GM12878 (cell line): ENCODE data around the gene DENND1B. TPM values are rescaled to one million over a fixed set of nuclear protein-coding genes. Genes with fewer than 3 reads are reported as not detected.

Experiments used
- ATAC-seq: fragments of 200-7000 bp; cut with Tn5 transposase; 3 replicates; pipeline ENCODE4 v1.9.1; 2020; ENCODE audit warnings: mild to moderate bottlenecking, moderate library complexity
- BruUV-seq: library from RNA; stranded (reverse); fragments of 400-500 nt; replicated peaks from 2 replicates; lab custom pipeline; 2021; lab: Mats Ljungman, UMichigan
- CTCF ChIA-PET: fragments of 300-600 bp; sonication (Branson Sonifier 250); formaldehyde crosslinking; extraction: SDS; loops from one replicate; lab custom pipeline; 2021; ENCODE audit warnings: inconsistent platforms; lab: Yijun Ruan, JAX
- POLR2A ChIA-PET: fragments of 350-600 bp; formaldehyde crosslinking; extraction: SDS; loops from one replicate; lab custom pipeline; 2021; ENCODE audit warnings: inconsistent platforms; lab: Charles Lee
- RAD21 ChIA-PET: fragments of 300-600 bp; sonication (Branson Sonifier 250); formaldehyde crosslinking; loops from one replicate; lab custom pipeline; 2023; ENCODE audit warnings: antibody characterized with exemption; ENCODE audit not compliant: unreplicated experiment; lab: Charles Lee
- SMC1A ChIA-PET: fragments of 300-600 bp; sonication (Branson Sonifier 250); formaldehyde crosslinking; loops from one replicate; lab custom pipeline; 2023; ENCODE audit not compliant: unreplicated experiment, uncharacterized antibody; lab: Charles Lee
- DNase-seq: peaks from one replicate; pipeline ENCODE4 v3.0.0-alpha.2; 2011; ENCODE audit warnings: low read depth, low spot score
- FAIRE-seq: peaks from 3 replicates; lab custom pipeline; 2011; peaks lifted over from hg19 to GRCh38; lab: Jason Lieb, UNC
- H2AFZ ChIP-seq: 2 replicates; pipeline ENCODE4 v1.6.0; 2011; ENCODE audit warnings: low read depth, low read length, control low read depth; ENCODE audit not compliant: control insufficient read depth
- H3K27ac ChIP-seq: 2 replicates; pipeline ENCODE4 v1.5.1; 2011; ENCODE audit warnings: control low read depth; ENCODE audit not compliant: control insufficient read depth, insufficient read depth
- H3K27me3 ChIP-seq, 2 experiments: replicated peaks in 1 of 2; 2 replicates each; pipeline versions ENCODE4 v1.6.0 to v1.6.1; 2011; ENCODE audit warnings: low read length in 1 of 2; ENCODE audit not compliant: control insufficient read depth in 2 of 2, insufficient read depth in 2 of 2
- H3K36me3 ChIP-seq, 2 experiments: 2 replicates each; pipeline ENCODE4 v1.5.1; 2011; ENCODE audit warnings: low read length in 1 of 2; ENCODE audit not compliant: control insufficient read depth in 2 of 2, insufficient read depth in 2 of 2
- H3K4me1 ChIP-seq: 2 replicates; pipeline ENCODE4 v1.6.1; 2011; ENCODE audit warnings: mild to moderate bottlenecking, low read length, moderate library complexity, mixed read lengths; ENCODE audit not compliant: control insufficient read depth, insufficient read depth
- H3K4me2 ChIP-seq: 2 replicates; pipeline ENCODE4 v1.6.0; 2011; ENCODE audit warnings: control low read depth; ENCODE audit not compliant: control insufficient read depth, insufficient read depth
- H3K4me3 ChIP-seq: fragments of 200-600 bp; sonication (generic); 2 replicates; pipeline ENCODE4 v1.5.1; 2016
- H3K79me2 ChIP-seq: 2 replicates; pipeline ENCODE4 v1.6.0; 2011; ENCODE audit warnings: low read length; ENCODE audit not compliant: control insufficient read depth, insufficient read depth
- H3K9ac ChIP-seq: 2 replicates; pipeline ENCODE4 v1.8.0; 2011; ENCODE audit warnings: low read length, control low read depth, mixed read lengths; ENCODE audit not compliant: control insufficient read depth, insufficient read depth
- H3K9me3 ChIP-seq: replicated peaks from 3 replicates; pipeline ENCODE4 v1.5.1; 2011; ENCODE audit warnings: mild to moderate bottlenecking, low read length; ENCODE audit not compliant: control insufficient read depth, insufficient read depth
- H4K20me1 ChIP-seq: 2 replicates; pipeline ENCODE4 v1.6.0; 2011; ENCODE audit not compliant: control insufficient read depth, insufficient read depth
- ATF7 ChIP-seq: fragments of 450-650 bp; IDR thresholded peaks from 2 replicates; pipeline ENCODE4 v1.6.1; 2016; ENCODE audit warnings: low read depth, mild to moderate bottlenecking
- BMI1 ChIP-seq: fragments of 450-650 bp; IDR thresholded peaks from 2 replicates; pipeline ENCODE4 v1.6.1; 2016; ENCODE audit warnings: mild to moderate bottlenecking, moderate library complexity, borderline replicate concordance
- DPF2 ChIP-seq: fragments of 450-650 bp; IDR thresholded peaks from 2 replicates; pipeline ENCODE4 v1.6.1; 2017; ENCODE audit warnings: mild to moderate bottlenecking
- LARP7 ChIP-seq: fragments of 450-650 bp; IDR thresholded peaks from 2 replicates; pipeline ENCODE4 v1.6.1; 2017; ENCODE audit warnings: mild to moderate bottlenecking
- POLR2A ChIP-seq: IDR thresholded peaks from 2 replicates; pipeline ENCODE4 v1.6.1; 2011; ENCODE audit warnings: low read depth, mild to moderate bottlenecking, low read length
- RB1 ChIP-seq: fragments of 450-650 bp; formaldehyde crosslinking; IDR thresholded peaks from 2 replicates; pipeline ENCODE4 v1.6.1; 2017; ENCODE audit warnings: mild to moderate bottlenecking, borderline replicate concordance
- RUNX3 ChIP-seq: IDR thresholded peaks from 2 replicates; pipeline ENCODE4 v1.6.1; 2012; ENCODE audit warnings: low read length, inconsistent platforms
- SMARCA5 ChIP-seq: fragments of 450-650 bp; IDR thresholded peaks from 2 replicates; pipeline ENCODE4 v1.6.1; 2017; ENCODE audit warnings: mild to moderate bottlenecking
- SP1 ChIP-seq: IDR thresholded peaks from one replicate; pipeline ENCODE4 v1.6.1; 2011; ENCODE audit warnings: low read depth, low read length
- WGBS: methylation state at CpG from one replicate; pipeline ENCODE4 v1.1.6; 2016; ENCODE audit warnings: low lambda C conversion rate; ENCODE audit not compliant: insufficient replicate concordance, insufficient coverage; ENCODE audit errors: missing lambda C conversion rate; 5-methylcytosine and 5-hydroxymethylcytosine counted together
- in situ Hi-C: fragments of 300-500 bp; cut with MboI; formaldehyde crosslinking; loops from 9 replicates; pipeline ENCODE4 v1.14.3; 2018; ENCODE audit warnings: mixed read lengths
- intact Hi-C: fragments of 100-400 bp; cut with micrococcal nuclease; formaldehyde crosslinking; loops from one replicate; pipeline ENCODE4 v1.14.2; 2022; ENCODE audit not compliant: unreplicated experiment
- polyA plus RNA-seq, 11 experiments: library from polyadenylated mRNA; depleted of rRNA in 4 of 11; unstranded in 6 of 11; stranded (reverse) in 5 of 11; fragments of >200 nt; fragmentation: Nextera tagmentation in 4 of 11; fragmentation: Illumina TruSeq in 1 of 11; extraction: Ambion mirVana in 4 of 11; extraction: Trizol in 1 of 11; gene quantifications; 1 replicate in 1 of 11; 2 replicates in 10 of 11; pipeline versions ENCODE4 v1.2.1 to v1.2.3, GENCODE V29; 2011 to 2016; ENCODE audit warnings: inconsistent platforms in 2 of 11, missing spikeins in 2 of 11, low read depth in 1 of 11
- total RNA-seq, 4 experiments: library from RNA; depleted of rRNA in 3 of 4; stranded (reverse); fragments of >200 nt in 3 of 4; fragmentation: Illumina TruSeq in 1 of 4; extraction: Trizol in 1 of 4; gene quantifications; 2 replicates each; pipeline versions ENCODE4 v1.2.1 to v1.2.3, GENCODE V29; 2013 to 2021
- TF ChIP-seq, protein P1 (sequence below): fragments of 450-650 bp; IDR thresholded peaks from 2 replicates; pipeline ENCODE4 v1.6.1; 2017; ENCODE audit warnings: low read depth, mild to moderate bottlenecking, moderate library complexity
- TF ChIP-seq, protein P2 (sequence below): fragments of 450-650 bp; formaldehyde crosslinking; IDR thresholded peaks from 2 replicates; pipeline ENCODE4 v1.4.0; 2020; ENCODE audit warnings: mild to moderate bottlenecking, moderate library complexity

DENND1B gene
- total and polyA plus RNA-seq, 10 of the 15 experiments (the other 5 are each of a cell fraction or from before 2014, with no cell fraction given) = 1.7 to 10.7 (median 8.0) TPM

DNA sequence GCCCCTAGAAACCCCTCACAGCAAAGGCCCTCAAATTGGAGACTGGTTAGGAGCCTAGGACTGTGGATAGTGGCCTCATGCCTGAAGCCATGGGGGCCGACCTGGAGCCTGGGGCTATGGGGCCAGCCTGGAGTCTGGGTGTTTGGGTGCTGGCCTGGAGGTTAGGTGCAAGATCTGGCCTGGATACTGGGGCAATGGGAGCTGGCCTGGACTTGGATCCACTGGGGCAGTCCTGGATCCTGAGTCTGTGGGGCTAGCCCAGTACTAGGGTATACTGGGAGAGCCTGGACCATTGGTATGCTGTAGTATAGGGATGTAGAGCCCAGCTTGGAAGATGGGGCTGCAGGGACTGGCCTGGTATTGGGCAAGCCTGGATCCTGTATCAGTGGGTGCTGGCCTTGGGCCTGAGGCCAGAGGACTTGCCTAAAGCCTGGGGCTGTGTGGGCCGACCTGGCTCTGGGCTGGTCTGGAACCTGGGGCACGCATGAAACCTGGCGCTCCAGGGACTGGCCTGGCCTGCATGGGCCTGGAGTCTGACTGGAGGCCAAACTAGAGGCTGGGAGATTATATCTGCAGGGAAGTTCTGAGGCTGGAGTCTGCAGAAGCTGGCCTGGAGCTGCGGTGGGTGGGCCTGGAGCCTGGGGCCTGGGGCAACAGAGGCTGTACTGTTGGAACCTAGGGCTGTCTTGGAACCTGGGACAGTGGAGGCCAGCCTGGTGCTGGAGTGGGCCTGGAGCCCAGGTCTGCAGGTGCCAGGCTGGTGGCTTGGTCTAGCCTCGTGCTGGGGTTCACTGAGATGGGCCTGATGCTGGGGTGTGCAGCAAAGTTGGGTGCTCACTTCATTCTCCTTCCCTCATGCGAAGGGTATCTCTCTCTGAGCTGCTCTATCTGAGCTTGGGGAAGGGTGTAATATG lies 12.6 kb upstream of the DENND1B start:
- H3K4me2 ChIP-seq = no peak overlapping the region
- SMC1A ChIA-PET = no interaction called here
- CTCF ChIA-PET = no interaction called here
- in situ Hi-C loops (no loop called here), intact Hi-C loops (no loop called here)
- WGBS = 50% methylated on average over 7 of the region's 7 CpGs
- H3K79me2 ChIP-seq = no peaks in the 10 kb centered on the region
- H3K9ac ChIP-seq = no peak overlapping the region
- POLR2A ChIA-PET = no interaction called here
- H3K4me3 ChIP-seq = no peak overlapping the region
- RAD21 ChIA-PET = no interaction called here
- ATAC-seq = no peak
- H3K4me1 ChIP-seq = no peaks in the 10 kb centered on the region
- no TSS peak for BruUV-seq
- TF ChIP-seq POLR2A (no peak), SMARCA5 (no peak), DPF2 (no peak), SP1 (no peak), LARP7 (no peak)
- TF ChIP-seq, protein P1, sequence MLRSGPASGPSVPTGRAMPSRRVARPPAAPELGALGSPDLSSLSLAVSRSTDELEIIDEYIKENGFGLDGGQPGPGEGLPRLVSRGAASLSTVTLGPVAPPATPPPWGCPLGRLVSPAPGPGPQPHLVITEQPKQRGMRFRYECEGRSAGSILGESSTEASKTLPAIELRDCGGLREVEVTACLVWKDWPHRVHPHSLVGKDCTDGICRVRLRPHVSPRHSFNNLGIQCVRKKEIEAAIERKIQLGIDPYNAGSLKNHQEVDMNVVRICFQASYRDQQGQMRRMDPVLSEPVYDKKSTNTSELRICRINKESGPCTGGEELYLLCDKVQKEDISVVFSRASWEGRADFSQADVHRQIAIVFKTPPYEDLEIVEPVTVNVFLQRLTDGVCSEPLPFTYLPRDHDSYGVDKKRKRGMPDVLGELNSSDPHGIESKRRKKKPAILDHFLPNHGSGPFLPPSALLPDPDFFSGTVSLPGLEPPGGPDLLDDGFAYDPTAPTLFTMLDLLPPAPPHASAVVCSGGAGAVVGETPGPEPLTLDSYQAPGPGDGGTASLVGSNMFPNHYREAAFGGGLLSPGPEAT = no peak
- H3K27me3 ChIP-seq = no peaks in the 10 kb centered on the region
- H2AFZ ChIP-seq = no peak overlapping the region
- no peak overlapping the region for H3K27ac ChIP-seq
- FAIRE-seq = no peak
- no peaks in the 10 kb centered on the region for H4K20me1 ChIP-seq
- H3K9me3 ChIP-seq = no peaks in the 10 kb centered on the region
- H3K36me3 ChIP-seq = no peaks in the 10 kb centered on the region
- no peak for DNase-seq

DNA sequence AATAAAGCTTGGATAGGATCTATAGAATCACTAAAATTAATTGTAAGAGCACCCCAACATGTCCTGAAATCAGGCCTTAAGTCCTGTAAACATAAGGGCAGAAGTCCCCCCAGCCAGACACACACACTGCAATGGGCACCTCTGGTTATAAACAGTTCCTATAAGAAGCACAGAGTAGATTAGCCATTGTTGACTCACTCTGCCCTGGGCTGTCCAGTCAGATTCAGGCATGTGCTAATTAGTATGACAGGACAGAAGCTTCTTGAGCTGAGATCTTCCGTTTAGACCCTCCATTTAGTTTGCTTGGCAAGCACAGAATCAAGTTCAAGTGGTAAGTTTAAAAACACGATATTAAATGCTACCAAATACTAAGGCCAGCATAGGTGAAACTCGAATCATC lies 11.8 kb upstream of the DENND1B start:
- 21% methylated on average over 3 of the region's 3 CpGs for WGBS
- H3K4me3 ChIP-seq = no peak overlapping the region
- ChIA-PET SMC1A (no interaction called here), POLR2A (no interaction called here), RAD21 (no interaction called here), CTCF (no interaction called here)
- H3K36me3 ChIP-seq = no peaks in the 10 kb centered on the region
- no peaks in the 10 kb centered on the region for H3K9me3 ChIP-seq
- no TSS peak for BruUV-seq
- FAIRE-seq (no peak), ATAC-seq (no peak), DNase-seq (no peak)
- H4K20me1 ChIP-seq = no peaks in the 10 kb centered on the region
- intact Hi-C loops = no loop called here
- H2AFZ ChIP-seq = no peak overlapping the region
- no peaks in the 10 kb centered on the region for H3K79me2 ChIP-seq
- H3K27me3 ChIP-seq = no peaks in the 10 kb centered on the region
- no peaks in the 10 kb centered on the region for H3K4me1 ChIP-seq
- in situ Hi-C loops = no loop called here
- H3K9ac ChIP-seq = no peak overlapping the region
- TF ChIP-seq ATF7 (no peak), RB1 (no peak), BMI1 (no peak), RUNX3 (no peak)
- TF ChIP-seq, protein P2, sequence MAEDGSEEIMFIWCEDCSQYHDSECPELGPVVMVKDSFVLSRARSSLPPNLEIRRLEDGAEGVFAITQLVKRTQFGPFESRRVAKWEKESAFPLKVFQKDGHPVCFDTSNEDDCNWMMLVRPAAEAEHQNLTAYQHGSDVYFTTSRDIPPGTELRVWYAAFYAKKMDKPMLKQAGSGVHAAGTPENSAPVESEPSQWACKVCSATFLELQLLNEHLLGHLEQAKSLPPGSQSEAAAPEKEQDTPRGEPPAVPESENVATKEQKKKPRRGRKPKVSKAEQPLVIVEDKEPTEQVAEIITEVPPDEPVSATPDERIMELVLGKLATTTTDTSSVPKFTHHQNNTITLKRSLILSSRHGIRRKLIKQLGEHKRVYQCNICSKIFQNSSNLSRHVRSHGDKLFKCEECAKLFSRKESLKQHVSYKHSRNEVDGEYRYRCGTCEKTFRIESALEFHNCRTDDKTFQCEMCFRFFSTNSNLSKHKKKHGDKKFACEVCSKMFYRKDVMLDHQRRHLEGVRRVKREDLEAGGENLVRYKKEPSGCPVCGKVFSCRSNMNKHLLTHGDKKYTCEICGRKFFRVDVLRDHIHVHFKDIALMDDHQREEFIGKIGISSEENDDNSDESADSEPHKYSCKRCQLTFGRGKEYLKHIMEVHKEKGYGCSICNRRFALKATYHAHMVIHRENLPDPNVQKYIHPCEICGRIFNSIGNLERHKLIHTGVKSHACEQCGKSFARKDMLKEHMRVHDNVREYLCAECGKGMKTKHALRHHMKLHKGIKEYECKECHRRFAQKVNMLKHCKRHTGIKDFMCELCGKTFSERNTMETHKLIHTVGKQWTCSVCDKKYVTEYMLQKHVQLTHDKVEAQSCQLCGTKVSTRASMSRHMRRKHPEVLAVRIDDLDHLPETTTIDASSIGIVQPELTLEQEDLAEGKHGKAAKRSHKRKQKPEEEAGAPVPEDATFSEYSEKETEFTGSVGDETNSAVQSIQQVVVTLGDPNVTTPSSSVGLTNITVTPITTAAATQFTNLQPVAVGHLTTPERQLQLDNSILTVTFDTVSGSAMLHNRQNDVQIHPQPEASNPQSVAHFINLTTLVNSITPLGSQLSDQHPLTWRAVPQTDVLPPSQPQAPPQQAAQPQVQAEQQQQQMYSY (CRISPR knock-in tag) = no peak
- H3K4me2 ChIP-seq = no peak overlapping the region
- no peak overlapping the region for H3K27ac ChIP-seq
